K562 (cell line): ENCODE measurements around the gene CMTR1. TPM values are rescaled to one million over a fixed set of nuclear protein-coding genes. Genes with fewer than 3 reads are reported as not detected.

ENCODE experiments used
- AFF1 ChIP-seq, 2 experiments: fragments of 450-650 bp; IDR thresholded peaks; 2 replicates each; pipeline ENCODE4 v1.6.1; 2018; ENCODE audit warnings: mild to moderate bottlenecking in 2 of 2, low read depth in 1 of 2; ENCODE audit not compliant: partially characterized antibody in 2 of 2
- BRD9 ChIP-seq: fragments of 450-650 bp; IDR thresholded peaks from 2 replicates; pipeline ENCODE4 v1.6.1; 2018; ENCODE audit warnings: low read depth; ENCODE audit not compliant: partially characterized antibody
- FOXO4 ChIP-seq: fragments of 450-650 bp; formaldehyde crosslinking; IDR thresholded peaks from 2 replicates; pipeline ENCODE4 v1.4.0; 2020; ENCODE audit warnings: mild to moderate bottlenecking, moderate library complexity
- HOMEZ ChIP-seq: fragments of 250-450 bp; sonication (Bioruptor Pico); IDR thresholded peaks from 2 replicates; pipeline ENCODE4 v1.4.0; 2020; ENCODE audit warnings: mild to moderate bottlenecking, moderate library complexity
- ILF3 ChIP-seq: fragments of 450-650 bp; IDR thresholded peaks from 2 replicates; pipeline ENCODE4 v1.6.1; 2018; ENCODE audit warnings: antibody characterized with exemption, mild to moderate bottlenecking, moderate library complexity, borderline replicate concordance
- MAX ChIP-seq: sonication (generic); formaldehyde crosslinking; IDR thresholded peaks from 2 replicates; pipeline ENCODE4 v1.9.0; 2022; ENCODE audit warnings: mild to moderate bottlenecking, missing genetic modification reagents
- MLX ChIP-seq, 2 experiments: fragments of 450-650 bp in 1 of 2; sonication (generic) in 1 of 2; formaldehyde crosslinking; conservative IDR thresholded peaks; 2 replicates each; pipeline versions ENCODE4 v1.4.0 to v1.8.1; 2020 to 2022; ENCODE audit warnings: mild to moderate bottlenecking in 1 of 2, missing genetic modification reagents in 1 of 2
- MNT ChIP-seq, 2 experiments: fragments of 450-650 bp; conservative IDR thresholded peaks; 2 replicates each; pipeline ENCODE4 v1.6.1; 2017; ENCODE audit warnings: mild to moderate bottlenecking in 2 of 2, moderate library complexity in 2 of 2
- POLR2G ChIP-seq: fragments of 200-400 bp; formaldehyde crosslinking; IDR thresholded peaks from 2 replicates; pipeline ENCODE4 v1.6.1; 2017; ENCODE audit warnings: low read depth, mild to moderate bottlenecking, antibody characterized with exemption, low read length, moderate library complexity
- RAD21 ChIP-seq, 2 experiments: fragments of 250-450 bp in 1 of 2; fragments of 450-650 bp in 1 of 2; sonication (Bioruptor Pico) in 1 of 2; formaldehyde crosslinking in 1 of 2; IDR thresholded peaks in 1 of 2; conservative IDR thresholded peaks in 1 of 2; 2 replicates each; pipeline versions ENCODE4 v1.4.0 to v1.8.0; 2020 to 2022; ENCODE audit warnings: mild to moderate bottlenecking in 2 of 2, moderate library complexity in 1 of 2
- RBM15 ChIP-seq: fragments of 200-400 bp; formaldehyde crosslinking; IDR thresholded peaks from 2 replicates; pipeline ENCODE4 v1.6.1; 2018; ENCODE audit warnings: mild to moderate bottlenecking, low read length, moderate library complexity; ENCODE audit not compliant: insufficient read depth
- TCF7 ChIP-seq: sonication (generic); IDR thresholded peaks from 2 replicates; pipeline ENCODE4 v1.6.1; 2016; ENCODE audit warnings: antibody characterized with exemption, borderline replicate concordance
- USF1 ChIP-seq: sonication (generic); formaldehyde crosslinking; IDR thresholded peaks from 2 replicates; pipeline ENCODE4 v1.9.0; 2022; ENCODE audit warnings: mild to moderate bottlenecking, missing genetic modification reagents
- ZNF785 ChIP-seq: fragments of 250-450 bp; sonication (Bioruptor Pico); IDR thresholded peaks from 2 replicates; pipeline ENCODE4 v1.4.0; 2020; ENCODE audit warnings: mild to moderate bottlenecking
- polyA plus RNA-seq, 8 experiments: library from polyadenylated mRNA; depleted of rRNA in 4 of 8; stranded (reverse) in 5 of 8; unstranded in 3 of 8; fragments of >200 nt; fragmentation: Nextera tagmentation in 2 of 8; fragmentation: Illumina TruSeq in 1 of 8; extraction: Ambion mirVana in 2 of 8; extraction: Trizol in 1 of 8; gene quantifications; 2 replicates each; pipeline versions ENCODE4 v1.2.1 to v1.2.3, GENCODE V29; 2011 to 2014; ENCODE audit warnings: inconsistent platforms in 1 of 8, missing spikeins in 1 of 8
- total RNA-seq, 7 experiments: library from RNA; depleted of rRNA in 6 of 7; stranded (reverse); fragments of >200 nt in 6 of 7; fragmentation: Illumina TruSeq in 2 of 7; extraction: Trizol in 2 of 7; gene quantifications; 2 replicates each; pipeline versions ENCODE4 v1.2.1 to v1.2.3, GENCODE V29; 2011 to 2021; ENCODE audit warnings: low replicate concordance in 1 of 7

CMTR1 gene
- total and polyA plus RNA-seq, 9 of the 15 experiments (the other 6 are each of a cell fraction or from before 2014, with no cell fraction given) = 2.9 to 63.5 (median 49.5) TPM

GRCh38 chr6:37485291-37485702 is 52.3 kb downstream of the CMTR1 start (continued):
- TF ChIP-seq AFF1 (IDR thresholded peaks at IDR 0.05; ENCODE audit: low read depth in 1 of 2, partially characterized antibody in 2 of 2) = no peak
- TF ChIP-seq ILF3 = no peak
- no peak for TF ChIP-seq RBM15
- TF ChIP-seq BRD9 = no peak
- no peak for TF ChIP-seq TCF7
- peak in 1 of 2 experiments; percentile 58; a peak in 2 of 4 replicates for TF ChIP-seq RAD21 (CRISPR knock-in tag; conservative IDR thresholded peaks at IDR 0.05 in 1 of 2, IDR thresholded peaks at IDR 0.05 in 1 of 2)
- no peak for TF ChIP-seq ZNF785 (CRISPR knock-in tag)
- peak; percentile 54; the same call in 1 of the 2 replicates for TF ChIP-seq MAX (CRISPR knock-in tag)
- no peak for TF ChIP-seq HOMEZ (CRISPR knock-in tag)
- TF ChIP-seq USF1 (CRISPR knock-in tag) = peak; percentile 77
- peak; percentile 47 for TF ChIP-seq POLR2G
- no peak for TF ChIP-seq MLX (CRISPR knock-in tag; conservative IDR thresholded peaks at IDR 0.05)
- TF ChIP-seq MNT (conservative IDR thresholded peaks at IDR 0.05) = peak; percentile 62 to 67
- TF ChIP-seq FOXO4 = no peak
